VCaP (cell line): ENCODE measurements around the gene RNF217.
"Not testable (repeated sequence)": the region's sequence is repeated elsewhere in the genome, so short reads cannot be mapped to it uniquely, and the experiment has no call there.

Experiments
- H3K27ac ChIP-seq: fragments of 450-650 bp; 2 replicates; pipeline ENCODE4 v1.5.1; 2017
- CTCF ChIP-seq: fragments of 450-650 bp; conservative IDR thresholded peaks from 2 replicates; pipeline ENCODE4 v1.5.1; 2017; ENCODE audit warnings: mild to moderate bottlenecking, moderate library complexity

RNF217 gene

GRCh38 chr6:125022391-125022989, 60.3 kb downstream of the RNF217 start:
- no peak overlapping the region for H3K27ac ChIP-seq
- TF ChIP-seq CTCF = no peak

GRCh38 chr6:125025164-125025854, 63.1 kb downstream of the RNF217 start:
- peak overlapping the region; percentile 49; the same call in 1 of the 2 replicates for H3K27ac ChIP-seq
- TF ChIP-seq CTCF = no peak

GRCh38 chr6:125027287-125027686, 65.0 kb downstream of the RNF217 start:
- TF ChIP-seq CTCF = no peak
- H3K27ac ChIP-seq = no peak overlapping the region

GRCh38 chr6:125030969-125031368, 68.7 kb downstream of the RNF217 start:
- no peak overlapping the region for H3K27ac ChIP-seq
- TF ChIP-seq CTCF = no peak

- TF ChIP-seq CTCF = no peak
- H3K27ac ChIP-seq = no peak overlapping the region
Observed at GRCh38 chr6:125031385-125031784, 69.1 kb downstream of the RNF217 start.

- not testable (repeated sequence) for H3K27ac ChIP-seq
Observed at GRCh38 chr6:125034929-125035328, 72.7 kb downstream of the RNF217 start.

GRCh38 chr6:125036486-125036885, 74.2 kb downstream of the RNF217 start:
- not testable (repeated sequence) for H3K27ac ChIP-seq

GRCh38 chr6:125037827-125038226, 75.6 kb downstream of the RNF217 start:
- H3K27ac ChIP-seq = no peak overlapping the region
- no peak for TF ChIP-seq CTCF
